CD14-positive monocyte (primary cell): ENCODE measurements around the gene KCNK1. TPM values are rescaled to one million over a fixed set of nuclear protein-coding genes. Genes with fewer than 3 reads are reported as not detected.

Experiments
- DNase-seq, 3 donors: peaks; one replicate each; pipeline ENCODE4 v3.0.0-alpha.2; 2011 to 2022
- H2AFZ ChIP-seq: 2 replicates; pipeline ENCODE4 v1.6.0; 2012; ENCODE audit warnings: mild to moderate bottlenecking, low read depth, low read length, inconsistent platforms; ENCODE audit not compliant: insufficient read depth, poor library complexity, severe bottlenecking
- H3K27ac ChIP-seq, 2 donors: 1 replicate in 1 of 2; 2 replicates in 1 of 2; pipeline ENCODE4 v1.5.1; 2012 to 2013; ENCODE audit warnings: low read length in 2 of 2, control low read depth in 1 of 2, inconsistent platforms in 1 of 2, low read depth in 1 of 2, mild to moderate bottlenecking in 1 of 2
- H3K27me3 ChIP-seq, 2 donors: one replicate each; pipeline versions ENCODE4 v1.6.0 to v1.6.1; 2011 to 2013; ENCODE audit warnings: low read length in 2 of 2; ENCODE audit not compliant: control insufficient read depth in 2 of 2, insufficient read depth in 2 of 2
- H3K36me3 ChIP-seq, 2 donors: replicated peaks in 1 of 2; 1 replicate in 1 of 2; 2 replicates in 1 of 2; pipeline versions ENCODE4 v1.5.1 to v1.6.1; 2012 to 2013; ENCODE audit warnings: low read length in 2 of 2, control low read depth in 1 of 2, inconsistent platforms in 1 of 2, mild to moderate bottlenecking in 1 of 2; ENCODE audit not compliant: insufficient read depth in 2 of 2, control insufficient read depth in 1 of 2
- H3K4me1 ChIP-seq, 2 donors: 1 replicate in 1 of 2; 2 replicates in 1 of 2; pipeline versions ENCODE4 v1.5.1 to v1.6.1; 2012 to 2013; ENCODE audit warnings: low read length in 2 of 2, control low read depth in 1 of 2, inconsistent platforms in 1 of 2, mild to moderate bottlenecking in 1 of 2, moderate library complexity in 1 of 2; ENCODE audit not compliant: insufficient read depth in 2 of 2, control insufficient read depth in 1 of 2
- H3K4me2 ChIP-seq: replicated peaks from 2 replicates; pipeline ENCODE3; 2012; ENCODE audit warnings: low read length, moderate library complexity, mild to moderate bottlenecking; ENCODE audit not compliant: poor library complexity, severe bottlenecking; ENCODE audit errors: extremely low read depth
- H3K4me3 ChIP-seq, 3 experiments: fragments of 200-600 bp in 1 of 3; sonication (generic) in 1 of 3; replicated peaks in 1 of 3; 1 replicate in 2 of 3; 2 replicates in 1 of 3; pipeline ENCODE4 v1.5.1; 2011 to 2013; ENCODE audit warnings: low read length in 3 of 3, mild to moderate bottlenecking in 3 of 3, control low read depth in 2 of 3, low read depth in 2 of 3, inconsistent platforms in 1 of 3, moderate library complexity in 1 of 3
- H3K79me2 ChIP-seq: 2 replicates; pipeline ENCODE4 v1.6.0; 2012; ENCODE audit warnings: mild to moderate bottlenecking, control low read depth, inconsistent platforms, low read length, moderate library complexity; ENCODE audit not compliant: insufficient read depth
- H3K9ac ChIP-seq: 2 replicates; pipeline ENCODE4 v1.6.0; 2017; ENCODE audit warnings: low read length, mild to moderate bottlenecking; ENCODE audit not compliant: insufficient read depth, poor library complexity, severe bottlenecking
- H3K9me3 ChIP-seq, 2 donors: replicated peaks in 1 of 2; 1 replicate in 1 of 2; 2 replicates in 1 of 2; pipeline versions ENCODE4 v1.5.1 to v1.6.1; 2012 to 2013; ENCODE audit warnings: low read length in 2 of 2, control low read depth in 1 of 2; ENCODE audit not compliant: control insufficient read depth in 1 of 2, insufficient read depth in 1 of 2
- H4K20me1 ChIP-seq: 2 replicates; pipeline ENCODE4 v1.6.0; 2012; ENCODE audit warnings: mild to moderate bottlenecking, low read length, control low read depth, moderate library complexity; ENCODE audit not compliant: insufficient read depth
- H3K27ac Mint-ChIP-seq, 7 donors: one replicate each; pipeline ENCODE4 v1.8.0; 2020; ENCODE audit warnings: mild to moderate bottlenecking in 7 of 7, mixed read lengths in 7 of 7, moderate library complexity in 6 of 7, inconsistent platforms in 2 of 7
- H3K27me3 Mint-ChIP-seq, 3 donors: one replicate each; pipeline ENCODE4 v1.8.0; 2021 to 2022; ENCODE audit warnings: low read depth in 3 of 3, mild to moderate bottlenecking in 3 of 3, mixed read lengths in 3 of 3, moderate library complexity in 3 of 3, inconsistent platforms in 1 of 3
- H3K36me3 Mint-ChIP-seq, 2 donors: one replicate each; pipeline ENCODE4 v1.8.0; 2020; ENCODE audit warnings: mixed read lengths in 2 of 2, inconsistent platforms in 1 of 2, mild to moderate bottlenecking in 1 of 2
- H3K4me1 Mint-ChIP-seq: one replicate; pipeline ENCODE4 v1.8.0; 2020; ENCODE audit warnings: mild to moderate bottlenecking, mixed read lengths
- H3K4me3 Mint-ChIP-seq, 2 donors: one replicate each; pipeline ENCODE4 v1.8.0; 2020; ENCODE audit warnings: mild to moderate bottlenecking in 2 of 2, mixed read lengths in 2 of 2, moderate library complexity in 1 of 2
- H3K9me3 Mint-ChIP-seq, 7 donors: one replicate each; pipeline ENCODE4 v1.8.0; 2020 to 2022; ENCODE audit warnings: mixed read lengths in 7 of 7, mild to moderate bottlenecking in 6 of 7, moderate library complexity in 6 of 7, inconsistent platforms in 2 of 7
- WGBS: methylation state at CpG from one replicate; pipeline ENCODE4 v1.1.5; 2013; ENCODE audit warnings: missing lambda C conversion rate; ENCODE audit not compliant: insufficient coverage; 5-methylcytosine and 5-hydroxymethylcytosine counted together
- intact Hi-C, 2 donors: fragments of 100-400 bp; cut with micrococcal nuclease; formaldehyde crosslinking; loops; one replicate each; pipeline versions ENCODE4 v1.15.0 to v1.15.1; 2023
- polyA plus RNA-seq, 3 donors: library from polyadenylated mRNA; depleted of rRNA in 1 of 3; unstranded in 2 of 3; stranded (reverse) in 1 of 3; fragments of 300-500 nt in 2 of 3; fragments of >200 nt in 1 of 3; fragmentation: Illumina TruSeq in 2 of 3; gene quantifications; 1 replicate in 2 of 3; 2 replicates in 1 of 3; pipeline ENCODE4 v1.2.3, GENCODE V29; 2012 to 2021
- TF ChIP-seq, protein P1 (sequence below): fragments of 200-600 bp; IDR thresholded peaks from one replicate; pipeline ENCODE4 v1.8.0; 2022; ENCODE audit warnings: antibody characterized with exemption, mild to moderate bottlenecking

KCNK1 gene
- polyA plus RNA-seq, 3 donors, result not detected

GRCh38 chr1:233675446-233675845 is 61.5 kb downstream of the KCNK1 start:
- H4K20me1 ChIP-seq, result no peaks in the 10 kb centered on the region
- intact Hi-C loops, result no loop called here
- H3K36me3 Mint-ChIP-seq, result no peaks in the 10 kb centered on the region
- no peaks in the 10 kb centered on the region for H3K36me3 ChIP-seq
- DNase-seq, result no peak
- no peak overlapping the region for H3K4me3 Mint-ChIP-seq
- H3K9me3 ChIP-seq, result peaks cover 0 to 2% of the 10 kb centered on the region in 2 donors
- H3K79me2 ChIP-seq, result no peaks in the 10 kb centered on the region
- no peak overlapping the region for H3K27ac ChIP-seq
- H3K27me3 ChIP-seq, result no peaks in the 10 kb centered on the region
- H3K4me2 ChIP-seq, result no peak overlapping the region
- H3K4me1 Mint-ChIP-seq, result no peaks in the 10 kb centered on the region
- no peak overlapping the region for H3K9ac ChIP-seq
- no peak overlapping the region for H3K27ac Mint-ChIP-seq
- H2AFZ ChIP-seq, result no peak overlapping the region
- WGBS, result 100% methylated on average over 2 of the region's 2 CpGs
- TF ChIP-seq, protein P1, sequence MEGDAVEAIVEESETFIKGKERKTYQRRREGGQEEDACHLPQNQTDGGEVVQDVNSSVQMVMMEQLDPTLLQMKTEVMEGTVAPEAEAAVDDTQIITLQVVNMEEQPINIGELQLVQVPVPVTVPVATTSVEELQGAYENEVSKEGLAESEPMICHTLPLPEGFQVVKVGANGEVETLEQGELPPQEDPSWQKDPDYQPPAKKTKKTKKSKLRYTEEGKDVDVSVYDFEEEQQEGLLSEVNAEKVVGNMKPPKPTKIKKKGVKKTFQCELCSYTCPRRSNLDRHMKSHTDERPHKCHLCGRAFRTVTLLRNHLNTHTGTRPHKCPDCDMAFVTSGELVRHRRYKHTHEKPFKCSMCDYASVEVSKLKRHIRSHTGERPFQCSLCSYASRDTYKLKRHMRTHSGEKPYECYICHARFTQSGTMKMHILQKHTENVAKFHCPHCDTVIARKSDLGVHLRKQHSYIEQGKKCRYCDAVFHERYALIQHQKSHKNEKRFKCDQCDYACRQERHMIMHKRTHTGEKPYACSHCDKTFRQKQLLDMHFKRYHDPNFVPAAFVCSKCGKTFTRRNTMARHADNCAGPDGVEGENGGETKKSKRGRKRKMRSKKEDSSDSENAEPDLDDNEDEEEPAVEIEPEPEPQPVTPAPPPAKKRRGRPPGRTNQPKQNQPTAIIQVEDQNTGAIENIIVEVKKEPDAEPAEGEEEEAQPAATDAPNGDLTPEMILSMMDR, result no peak
- peaks cover 0 to 2% (median 0%) of the 10 kb centered on the region in 3 donors for H3K27me3 Mint-ChIP-seq
- H3K9me3 Mint-ChIP-seq, result peaks cover 0 to 5% (median 0%) of the 10 kb centered on the region in 7 donors
- H3K4me3 ChIP-seq, result no peak overlapping the region
- no peaks in the 10 kb centered on the region for H3K4me1 ChIP-seq

DNA sequence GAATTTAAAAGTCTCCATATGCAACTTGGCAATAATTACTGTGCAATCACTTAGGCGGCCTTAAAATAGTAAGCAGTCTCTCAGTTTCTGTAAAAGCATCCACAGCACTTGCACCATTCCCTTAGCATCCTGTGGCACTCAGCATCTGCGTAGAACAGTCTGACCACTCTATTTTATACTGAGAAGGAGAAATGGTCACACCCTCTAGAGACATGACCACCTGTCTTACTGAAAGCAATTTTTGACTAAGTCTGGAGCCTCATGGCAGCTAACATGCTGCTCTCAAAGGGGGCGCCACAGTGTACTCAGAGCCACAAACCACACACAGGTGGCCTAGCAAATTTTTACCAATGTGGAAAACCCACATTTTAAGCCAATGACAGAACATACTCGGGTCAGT is 62.0 kb downstream of the KCNK1 start:
- H3K9ac ChIP-seq, result no peak overlapping the region
- TF ChIP-seq, protein P1, result no peak
- Mint-ChIP-seq H3K9me3 (peaks cover 0 to 5% (median 1%) of the 10 kb centered on the region in 7 donors), H3K4me3 (no peak overlapping the region), H3K27me3 (peaks cover 0 to 2% (median 0%) of the 10 kb centered on the region in 3 donors), H3K36me3 (no peaks in the 10 kb centered on the region), H3K4me1 (no peaks in the 10 kb centered on the region), H3K27ac (no peak overlapping the region)
- no peaks in the 10 kb centered on the region for H3K27me3 ChIP-seq
- no peak overlapping the region for H2AFZ ChIP-seq
- H3K79me2 ChIP-seq, result no peaks in the 10 kb centered on the region
- H4K20me1 ChIP-seq, result no peaks in the 10 kb centered on the region
- intact Hi-C loops, result no loop called here
- no peaks in the 10 kb centered on the region for H3K4me1 ChIP-seq
- no peaks in the 10 kb centered on the region for H3K36me3 ChIP-seq
- WGBS, result 100% methylated on average over 1 of the region's 4 CpGs
- H3K27ac ChIP-seq, result no peak overlapping the region
- no peak overlapping the region for H3K4me2 ChIP-seq
- peaks cover 0 to 3% of the 10 kb centered on the region in 2 donors for H3K9me3 ChIP-seq
- H3K4me3 ChIP-seq, result no peak overlapping the region
- no peak for DNase-seq
